GM12874 (cell line): Measurements from ENCODE around the gene IL1RAPL2.

Experiments used
- CTCF ChIP-seq: IDR thresholded peaks from 2 replicates; pipeline ENCODE4 v1.5.1; 2011; ENCODE audit warnings: low read depth, mild to moderate bottlenecking, control low read depth, low read length, moderate library complexity; ENCODE audit not compliant: insufficient read depth

The IL1RAPL2 gene

DNA sequence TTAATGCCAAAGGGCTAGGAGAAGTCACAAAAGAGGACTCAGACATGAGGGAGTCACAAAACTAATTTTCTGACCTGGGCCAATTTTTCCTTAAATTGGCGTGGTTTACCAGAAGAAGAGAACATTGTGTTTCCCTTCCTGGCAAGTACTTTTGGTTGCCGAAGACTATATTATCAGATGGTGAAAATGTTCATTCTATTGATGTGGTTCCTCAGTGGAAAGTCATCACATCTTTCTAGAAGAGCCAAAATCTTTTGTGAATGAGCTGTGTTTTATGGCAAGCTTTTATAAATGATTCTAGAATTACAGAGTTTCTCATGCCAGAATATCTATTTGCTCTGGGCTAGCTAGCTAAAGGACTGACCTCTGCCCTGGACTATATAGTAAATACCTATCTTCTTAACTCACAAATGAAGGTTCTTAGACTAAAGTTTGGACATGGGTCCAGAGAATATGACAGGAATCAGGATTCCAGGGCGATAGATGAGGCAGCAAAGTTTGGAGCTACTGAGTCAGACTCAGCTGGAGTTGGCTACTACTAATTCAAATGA, 288.9 kb downstream of the IL1RAPL2 start:
- TF ChIP-seq CTCF = no peak

GRCh38 chrX:104863466-104863865, 297.5 kb downstream of the IL1RAPL2 start:
- TF ChIP-seq CTCF = no peak

DNA sequence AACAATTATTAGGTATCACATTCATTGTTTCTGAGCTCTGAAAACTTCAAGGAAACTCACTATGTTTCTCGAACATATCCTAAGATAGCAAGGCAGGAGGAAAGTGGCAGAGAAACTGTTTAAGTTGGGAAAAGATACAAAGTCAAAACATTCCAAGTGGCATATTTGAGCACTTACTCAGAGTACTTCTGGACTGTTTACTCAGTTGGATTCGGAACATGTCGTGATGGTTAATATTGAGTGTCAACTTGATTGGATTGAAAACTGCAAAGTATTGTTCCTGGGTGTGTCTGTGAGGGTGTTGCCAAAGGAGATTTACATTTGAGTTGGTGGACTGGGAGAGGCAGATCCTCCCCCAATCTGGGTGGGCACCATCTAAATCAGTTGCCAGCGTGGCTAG, 298.3 kb downstream of the IL1RAPL2 start:
- no peak for TF ChIP-seq CTCF

- TF ChIP-seq CTCF = no peak
Observed at GRCh38 chrX:104877504-104877903, 311.5 kb downstream of the IL1RAPL2 start.

GRCh38 chrX:104902070-104902469, 336.1 kb downstream of the IL1RAPL2 start:
- no peak for TF ChIP-seq CTCF

- TF ChIP-seq CTCF = no peak
Observed at GRCh38 chrX:104913348-104913747, 347.3 kb downstream of the IL1RAPL2 start.

DNA sequence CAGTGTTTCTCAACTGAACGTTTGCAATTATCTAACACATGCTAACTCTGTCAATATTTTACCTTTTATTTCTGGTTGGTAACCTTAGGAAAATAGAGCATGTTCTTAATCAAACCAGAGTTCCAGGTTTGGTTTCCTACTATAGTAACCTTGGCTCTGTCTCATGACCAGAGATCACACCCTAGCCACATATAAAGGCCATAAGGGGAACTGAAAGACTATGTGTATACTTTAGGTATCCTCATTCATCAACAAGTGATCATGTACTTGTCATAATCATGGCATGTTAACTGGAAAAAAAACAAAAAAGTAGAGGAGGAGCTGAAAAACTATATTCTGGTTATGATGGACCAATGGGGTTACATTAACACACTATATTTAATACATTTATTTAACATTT, 352.1 kb downstream of the IL1RAPL2 start:
- no peak for TF ChIP-seq CTCF

GRCh38 chrX:104921584-104922205, 355.7 kb downstream of the IL1RAPL2 start:
- no peak for TF ChIP-seq CTCF
